IMR-90 (cell line): ENCODE results near the gene DSN1.

Experiments used
- CEBPB ChIP-seq: IDR thresholded peaks from 2 replicates; pipeline ENCODE4 v1.6.1; 2012; ENCODE audit warnings: low read depth, low read length, improper control_type of control experiment
- CHD1 ChIP-seq: IDR thresholded peaks from 2 replicates; pipeline ENCODE4 v1.6.1; 2012; ENCODE audit warnings: low read depth, low read length, improper control_type of control experiment
- CTCF ChIP-seq: conservative IDR thresholded peaks from 2 replicates; pipeline ENCODE4 v1.5.1; 2012; ENCODE audit warnings: mild to moderate bottlenecking, low read depth, low read length, improper control_type of control experiment
- ELK1 ChIP-seq: fragments of 150-350 bp; IDR thresholded peaks from 2 replicates; pipeline ENCODE4 v1.6.1; 2016; ENCODE audit warnings: low read depth, mild to moderate bottlenecking, low read length, moderate library complexity, borderline replicate concordance
- MAZ ChIP-seq: IDR thresholded peaks from 2 replicates; pipeline ENCODE4 v1.6.1; 2012; ENCODE audit warnings: low read depth, mild to moderate bottlenecking, low read length, improper control_type of control experiment, moderate library complexity, borderline replicate concordance
- POLR2A ChIP-seq: IDR thresholded peaks from 2 replicates; pipeline ENCODE4 v1.6.1; 2012; ENCODE audit warnings: mild to moderate bottlenecking, low read depth, low read length
- RAD21 ChIP-seq: IDR thresholded peaks from 2 replicates; pipeline ENCODE4 v1.6.1; 2012; ENCODE audit warnings: low read length, improper control_type of control experiment
- RCOR1 ChIP-seq: IDR thresholded peaks from 2 replicates; pipeline ENCODE4 v1.6.1; 2012; ENCODE audit warnings: mild to moderate bottlenecking, low read length, improper control_type of control experiment; ENCODE audit not compliant: insufficient replicate concordance

DNA sequence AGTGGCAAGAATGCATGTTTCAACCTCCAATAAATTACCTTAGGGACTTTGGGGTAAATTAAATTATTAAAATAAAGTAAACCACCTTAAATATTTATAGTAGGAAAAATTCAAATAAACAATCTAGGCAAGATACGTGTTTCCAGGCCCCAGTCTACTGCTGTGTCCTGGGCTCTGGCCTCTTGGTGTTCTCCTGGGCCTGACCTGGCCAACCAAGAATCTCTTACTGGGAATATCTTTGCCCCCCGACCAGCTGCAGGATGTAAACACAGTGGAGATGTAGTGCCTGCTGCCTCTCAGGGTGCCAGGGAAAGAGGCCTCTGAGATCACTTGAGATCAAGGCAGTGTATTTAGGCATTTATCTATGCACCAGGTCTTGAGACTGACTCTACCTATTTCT lies 11.7 kb upstream of the DSN1 start:
- no peak for TF ChIP-seq CEBPB
- no peak for TF ChIP-seq CHD1
- no peak for TF ChIP-seq CTCF
- TF ChIP-seq RCOR1, result no peak
- TF ChIP-seq POLR2A, result no peak
- no peak for TF ChIP-seq MAZ
- TF ChIP-seq ELK1, result no peak
- TF ChIP-seq RAD21, result no peak
